Lower leg skin (tissue), 3 donors: ENCODE results near the gene RNF13.

ENCODE experiments used
- CTCF ChIP-seq, 3 donors: fragments of 450-650 bp; IDR thresholded peaks; one replicate each; pipeline ENCODE4 v1.5.1; 2016; ENCODE audit warnings: antibody characterized with exemption in 3 of 3, mild to moderate bottlenecking in 3 of 3, moderate library complexity in 2 of 3
- POLR2A ChIP-seq, 2 donors: fragments of 450-650 bp; IDR thresholded peaks; one replicate each; pipeline ENCODE4 v1.6.1; 2016 to 2017; ENCODE audit warnings: antibody characterized with exemption in 2 of 2, mild to moderate bottlenecking in 1 of 2, moderate library complexity in 1 of 2

GRCh38 chr3:149883134-149883533, 70.1 kb downstream of the RNF13 start:
- TF ChIP-seq CTCF (IDR thresholded peaks at IDR 0.05), result no peak
- no peak for TF ChIP-seq POLR2A (IDR thresholded peaks at IDR 0.05)
